Esophagus squamous epithelium (tissue), 5 donors: ENCODE data around the gene PHLPP1. TPM values are rescaled to one million over a fixed set of nuclear protein-coding genes. Genes with fewer than 3 reads are reported as not detected.
A peak's percentile ranks its signal among the peaks of the same experiment; 100 is the strongest.

Experiments used
- DNase-seq: peaks from one replicate; lab custom pipeline; 2025; lab: John Stamatoyannopoulos, UW
- H3K27ac ChIP-seq, 4 donors: fragments of 200-600 bp; sonication (generic); one replicate each; pipeline ENCODE4 v1.5.1; 2016 to 2019; ENCODE audit warnings: mild to moderate bottlenecking in 1 of 4
- H3K27me3 ChIP-seq, 4 donors: fragments of 200-600 bp; sonication (generic); 1 replicate in 3 of 4; 2 replicates in 1 of 4; pipeline versions ENCODE4 v1.5.1 to v1.6.0; 2017 to 2021; ENCODE audit warnings: antibody characterized with exemption in 1 of 4
- H3K36me3 ChIP-seq, 3 donors: fragments of 200-600 bp; sonication (generic); one replicate each; pipeline ENCODE4 v1.5.1; 2016 to 2019
- H3K4me1 ChIP-seq, 3 donors: fragments of 200-600 bp; sonication (generic); one replicate each; pipeline ENCODE4 v1.5.1; 2017 to 2019
- H3K4me3 ChIP-seq, 4 donors: fragments of 200-600 bp; sonication (generic); 1 replicate in 3 of 4; 2 replicates in 1 of 4; pipeline ENCODE4 v1.5.1; 2016 to 2019; ENCODE audit warnings: mild to moderate bottlenecking in 2 of 4, moderate library complexity in 1 of 4
- H3K9me3 ChIP-seq, 3 donors: fragments of 200-600 bp; sonication (generic); one replicate each; pipeline ENCODE4 v1.5.1; 2016 to 2019
- CTCF ChIP-seq, 6 experiments: fragments of 450-650 bp in 4 of 6; fragments of 200-600 bp in 2 of 6; sonication (generic) in 2 of 6; IDR thresholded peaks; one replicate each; pipeline ENCODE4 v1.5.1; 2016 to 2019; ENCODE audit warnings: antibody characterized with exemption in 6 of 6, mild to moderate bottlenecking in 4 of 6, moderate library complexity in 4 of 6
- POLR2A ChIP-seq, 4 donors: fragments of 450-650 bp; IDR thresholded peaks; one replicate each; pipeline ENCODE4 v1.6.1; 2017; ENCODE audit warnings: antibody characterized with exemption in 4 of 4, mild to moderate bottlenecking in 4 of 4, moderate library complexity in 3 of 4
- WGBS, 2 donors: methylation state at CpG; one replicate each; pipeline ENCODE4 v1.1.5; 2018; 5-methylcytosine and 5-hydroxymethylcytosine counted together
- intact Hi-C: fragments of 100-400 bp; cut with DNase I; formaldehyde crosslinking; loops from one replicate; pipeline ENCODE4 v1.15.0; 2022
- total RNA-seq, 4 donors: library from RNA; depleted of rRNA; stranded (reverse); fragments of >200 nt; gene quantifications; one replicate each; pipeline ENCODE4 v1.1.0, GENCODE V29; 2016
- donor health status: DM: yes; HTN: yes; CAD: no.

Gene PHLPP1
- total RNA-seq, 4 donors from 2014 or later = 10.1 to 16.6 (median 14.9) TPM

- Histone ChIP-seq H3K9me3 (no peaks in the 10 kb centered on the region), H3K36me3 (no peaks in the 10 kb centered on the region), H3K27ac (peak overlapping the region in 3 of 4 donors; percentile 60 to 70 (median 66)), H3K4me1 (peaks cover 0 to 83% (median 12%) of the 10 kb centered on the region in 3 donors), H3K4me3 (no peak overlapping the region), H3K27me3 (no peaks in the 10 kb centered on the region)
- WGBS, 2 donors = 33 to 51% methylated on average over 6 of the region's 6 CpGs
- TF ChIP-seq POLR2A (IDR thresholded peaks at IDR 0.05) (no peak), CTCF (IDR thresholded peaks at IDR 0.05) (no peak)
- DNase-seq = no peak
- intact Hi-C loops = no loop called here
Observed at GRCh38 chr18:62757399-62758010, 42.2 kb downstream of the PHLPP1 start.

- Histone ChIP-seq H3K36me3 (no peaks in the 10 kb centered on the region), H3K27me3 (no peaks in the 10 kb centered on the region), H3K4me1 (peaks cover 0 to 89% (median 12%) of the 10 kb centered on the region in 3 donors), H3K9me3 (no peaks in the 10 kb centered on the region), H3K27ac (peak overlapping the region in 3 of 4 donors; percentile 21 to 70 (median 66)), H3K4me3 (no peak overlapping the region)
- WGBS, 2 donors = 24 to 47% methylated on average over 3 of the region's 3 CpGs
- TF ChIP-seq CTCF (IDR thresholded peaks at IDR 0.05) = no peak
- no peak for TF ChIP-seq POLR2A (IDR thresholded peaks at IDR 0.05)
- intact Hi-C loops = no loop called here
- no peak for DNase-seq
Observed at GRCh38 chr18:62758591-62758990, 43.2 kb downstream of the PHLPP1 start.

- no peak for DNase-seq
- TF ChIP-seq CTCF (IDR thresholded peaks at IDR 0.05) = no peak
- no peak for TF ChIP-seq POLR2A (IDR thresholded peaks at IDR 0.05)
- H3K4me1 ChIP-seq = peaks cover 0 to 89% (median 9%) of the 10 kb centered on the region in 3 donors
- no peaks in the 10 kb centered on the region for H3K36me3 ChIP-seq
- peak overlapping the region in 2 of 4 donors; percentile 51 to 70 for H3K27ac ChIP-seq
- 38 to 64% methylated on average over 5 of the region's 5 CpGs for WGBS, 2 donors
- no peaks in the 10 kb centered on the region for H3K9me3 ChIP-seq
- no peaks in the 10 kb centered on the region for H3K27me3 ChIP-seq
- H3K4me3 ChIP-seq = no peak overlapping the region
- intact Hi-C loops = no loop called here
Observed at GRCh38 chr18:62759704-62760402, 44.5 kb downstream of the PHLPP1 start.

- Histone ChIP-seq H3K9me3 (no peaks in the 10 kb centered on the region), H3K4me1 (peaks cover 0 to 84% (median 9%) of the 10 kb centered on the region in 3 donors), H3K27me3 (no peaks in the 10 kb centered on the region), H3K36me3 (no peaks in the 10 kb centered on the region), H3K27ac (peak overlapping the region in 2 of 4 donors; percentile 51 to 70), H3K4me3 (no peak overlapping the region)
- WGBS, 2 donors = 76 to 83% methylated on average over 5 of the region's 5 CpGs
- DNase-seq = no peak
- intact Hi-C loops = no loop called here
- TF ChIP-seq CTCF (IDR thresholded peaks at IDR 0.05) (no peak), POLR2A (IDR thresholded peaks at IDR 0.05) (no peak)
Observed at GRCh38 chr18:62760403-62760734, 45.0 kb downstream of the PHLPP1 start.

GRCh38 chr18:62763101-62763521 lies 47.8 kb downstream of the PHLPP1 start:
- H3K36me3 ChIP-seq = no peaks in the 10 kb centered on the region
- no peak for DNase-seq
- peak overlapping the region in 3 of 4 donors; percentile 4 to 31 (median 14) for H3K4me3 ChIP-seq
- WGBS, 2 donors = 47 to 58% methylated on average over 7 of the region's 7 CpGs
- TF ChIP-seq POLR2A (IDR thresholded peaks at IDR 0.05) (no peak), CTCF (IDR thresholded peaks at IDR 0.05) (no peak)
- intact Hi-C loops = no loop called here
- peaks cover 0 to 83% (median 23%) of the 10 kb centered on the region in 3 donors for H3K4me1 ChIP-seq
- peak overlapping the region; percentile 54 to 80 (median 64) for H3K27ac ChIP-seq
- H3K9me3 ChIP-seq = no peaks in the 10 kb centered on the region
- H3K27me3 ChIP-seq = no peaks in the 10 kb centered on the region
